Hematopoietic multipotent progenitor cell (in vitro differentiated cells): ENCODE results near the gene DNAJB6. TPM values are rescaled to one million over a fixed set of nuclear protein-coding genes. Genes with fewer than 3 reads are reported as not detected.
"Not testable (repeated sequence)": the region's sequence is repeated elsewhere in the genome, so short reads cannot be mapped to it uniquely, and the experiment has no call there.

ENCODE experiments used
- DNase-seq, 3 donors: peaks; one replicate each; pipeline ENCODE4 v3.0.0-alpha.2; 2011 to 2015; ENCODE audit warnings: low read depth in 2 of 3, low spot score in 2 of 3
- total RNA-seq: library from RNA; depleted of rRNA; stranded (reverse); fragments of >200 nt; gene quantifications from one replicate; pipeline ENCODE4 v1.2.3, GENCODE V29; 2012

Gene DNAJB6
- total RNA-seq, 1 donor: 106 TPM

GRCh38 chr7:157320608-157320980 is 16.2 kb upstream of the DNAJB6 start:
- peak in 1 of 3 donors; percentile 68 for DNase-seq

GRCh38 chr7:157323401-157323800 is 13.4 kb upstream of the DNAJB6 start:
- DNase-seq: no peak

- no peak for DNase-seq
Measured at GRCh38 chr7:157329447-157329846, 7.4 kb upstream of the DNAJB6 start.

- DNase-seq: not testable (repeated sequence)
Measured at GRCh38 chr7:157330567-157330966, 6.2 kb upstream of the DNAJB6 start.

GRCh38 chr7:157331049-157331448 is 5.8 kb upstream of the DNAJB6 start:
- not testable (repeated sequence) for DNase-seq

GRCh38 chr7:157335236-157335635 is 1.6 kb upstream of the DNAJB6 start:
- no peak for DNase-seq

GRCh38 chr7:157335991-157336382 is 817 bp upstream of the DNAJB6 start:
- no peak for DNase-seq

GRCh38 chr7:157337316-157338149 is 729 bp downstream of the DNAJB6 start:
- DNase-seq: peak in 2 of 3 donors; percentile 41

GRCh38 chr7:157339777-157340677 is 3.2 kb downstream of the DNAJB6 start:
- DNase-seq: peak; percentile 30 to 88 (median 72)

- no peak for DNase-seq
Measured at GRCh38 chr7:157347217-157347904, 10.6 kb downstream of the DNAJB6 start.

- DNase-seq: no peak
Measured at GRCh38 chr7:157348548-157348947, 11.7 kb downstream of the DNAJB6 start.

GRCh38 chr7:157352516-157352915 is 15.7 kb downstream of the DNAJB6 start:
- DNase-seq: no peak

GRCh38 chr7:157355784-157356511 is 19.1 kb downstream of the DNAJB6 start:
- DNase-seq: no peak

- no peak for DNase-seq
Measured at GRCh38 chr7:157357129-157358040, 20.6 kb downstream of the DNAJB6 start.

- no peak for DNase-seq
Measured at GRCh38 chr7:157358041-157358752, 21.4 kb downstream of the DNAJB6 start.

GRCh38 chr7:157358753-157359096 is 21.9 kb downstream of the DNAJB6 start:
- DNase-seq: no peak

GRCh38 chr7:157359581-157359980 is 22.8 kb downstream of the DNAJB6 start:
- no peak for DNase-seq

GRCh38 chr7:157360483-157361025 is 23.8 kb downstream of the DNAJB6 start:
- no peak for DNase-seq
